Neural progenitor cell (in vitro differentiated cells): ENCODE results near the gene DAP.

Source experiments
- EZH2 ChIP-seq: fragments of 200-600 bp; sonication (generic); IDR thresholded peaks from 2 replicates; pipeline ENCODE4 v1.6.1; 2017; ENCODE audit warnings: antibody characterized with exemption, mild to moderate bottlenecking, moderate library complexity
- EZH2phosphoT487 ChIP-seq: fragments of 200-600 bp; sonication (generic); IDR thresholded peaks from 2 replicates; pipeline ENCODE4 v1.6.1; 2017; ENCODE audit warnings: antibody characterized with exemption
- TF ChIP-seq, protein P1 (sequence below): fragments of 200-600 bp; sonication (generic); IDR thresholded peaks from 2 replicates; pipeline ENCODE4 v1.5.1; 2017; ENCODE audit warnings: antibody characterized with exemption, mild to moderate bottlenecking

DNA sequence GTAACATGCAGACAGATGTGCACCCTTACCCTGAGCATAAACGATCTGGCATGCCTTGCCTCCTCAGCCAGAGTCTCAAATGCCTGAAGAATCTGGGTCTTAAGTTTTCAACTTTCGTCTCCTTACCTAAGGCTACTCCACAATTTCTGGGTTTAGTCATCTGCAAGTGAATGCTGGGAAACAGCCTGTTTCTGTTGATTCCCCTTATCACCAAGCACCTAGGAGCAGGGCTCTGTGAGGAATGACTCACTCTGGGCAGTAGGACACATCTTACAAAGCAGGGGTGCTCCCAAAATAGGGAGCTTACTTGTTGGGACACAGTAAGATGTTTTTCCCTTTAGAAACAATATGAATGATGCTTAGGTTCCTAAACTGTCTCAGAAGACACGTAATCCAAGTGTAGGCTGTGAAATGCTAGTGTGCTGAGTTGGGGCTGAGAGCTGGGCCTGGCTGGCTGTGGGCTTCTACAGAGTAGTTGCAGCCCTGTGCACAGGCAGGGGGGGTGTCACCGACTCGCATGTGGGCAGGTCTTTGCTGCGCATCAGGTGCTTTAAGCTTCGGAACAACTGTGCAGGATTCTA lies 58.0 kb downstream of the DAP start:
- TF ChIP-seq, protein P1, sequence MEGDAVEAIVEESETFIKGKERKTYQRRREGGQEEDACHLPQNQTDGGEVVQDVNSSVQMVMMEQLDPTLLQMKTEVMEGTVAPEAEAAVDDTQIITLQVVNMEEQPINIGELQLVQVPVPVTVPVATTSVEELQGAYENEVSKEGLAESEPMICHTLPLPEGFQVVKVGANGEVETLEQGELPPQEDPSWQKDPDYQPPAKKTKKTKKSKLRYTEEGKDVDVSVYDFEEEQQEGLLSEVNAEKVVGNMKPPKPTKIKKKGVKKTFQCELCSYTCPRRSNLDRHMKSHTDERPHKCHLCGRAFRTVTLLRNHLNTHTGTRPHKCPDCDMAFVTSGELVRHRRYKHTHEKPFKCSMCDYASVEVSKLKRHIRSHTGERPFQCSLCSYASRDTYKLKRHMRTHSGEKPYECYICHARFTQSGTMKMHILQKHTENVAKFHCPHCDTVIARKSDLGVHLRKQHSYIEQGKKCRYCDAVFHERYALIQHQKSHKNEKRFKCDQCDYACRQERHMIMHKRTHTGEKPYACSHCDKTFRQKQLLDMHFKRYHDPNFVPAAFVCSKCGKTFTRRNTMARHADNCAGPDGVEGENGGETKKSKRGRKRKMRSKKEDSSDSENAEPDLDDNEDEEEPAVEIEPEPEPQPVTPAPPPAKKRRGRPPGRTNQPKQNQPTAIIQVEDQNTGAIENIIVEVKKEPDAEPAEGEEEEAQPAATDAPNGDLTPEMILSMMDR, result no peak
- no peak for TF ChIP-seq EZH2phosphoT487
- no peak for TF ChIP-seq EZH2
